ENCODE results near the gene NUDT4B. TPM values are rescaled to one million over a fixed set of nuclear protein-coding genes. Genes with fewer than 3 reads are reported as not detected.
"Not testable (repeated sequence)": the region's sequence is repeated elsewhere in the genome, so short reads cannot be mapped to it uniquely, and the experiment has no call there.

NUDT4B gene
- total RNA-seq = under 1 TPM in 1 of 2 donors, not detected in 1; 0.74 TPM
- long read RNA-seq = 0 reads

DNA sequence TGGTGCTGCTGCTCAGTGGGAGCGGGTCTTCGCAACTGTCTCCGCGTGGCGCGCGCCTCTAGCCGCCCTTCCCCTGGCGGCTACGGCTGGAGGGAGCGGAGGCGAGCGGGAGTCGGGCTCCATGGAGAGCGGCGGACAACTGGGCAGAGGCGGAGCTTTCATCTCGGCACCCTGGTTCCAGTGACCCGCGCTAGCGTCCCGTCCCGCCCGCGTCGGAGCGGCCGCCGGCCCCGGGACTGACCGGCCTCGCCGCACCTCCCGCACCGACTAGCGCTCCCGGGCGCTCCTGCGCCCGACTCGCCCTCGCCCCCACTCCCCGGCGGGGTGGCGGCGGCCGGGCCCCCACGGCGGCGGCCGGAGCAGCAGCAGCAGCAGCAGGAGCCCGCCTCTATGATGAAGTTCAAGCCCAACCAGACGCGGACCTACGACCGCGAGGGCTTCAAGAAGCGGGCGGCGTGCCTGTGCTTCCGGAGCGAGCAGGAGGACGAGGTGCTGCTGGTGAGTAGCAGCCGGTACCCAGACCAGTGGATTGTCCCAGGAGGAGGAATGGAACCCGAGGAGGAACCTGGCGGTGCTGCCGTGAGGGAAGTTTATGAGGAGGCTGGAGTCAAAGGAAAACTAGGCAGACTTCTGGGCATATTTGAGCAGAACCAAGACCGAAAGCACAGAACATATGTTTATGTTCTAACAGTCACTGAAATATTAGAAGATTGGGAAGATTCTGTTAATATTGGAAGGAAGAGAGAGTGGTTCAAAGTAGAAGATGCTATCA lies at the start of gene NUDT4B:
Gene NUDT4B, plus strand, starts transcription at position 212 of the 772 bp plus-strand sequence. Its CDS starts 179 bp downstream, at position 391.
- DNase-seq; intact Hi-C loops (cut with DNase I): not testable (repeated sequence)
- peak; percentile 77 to 85 for ATAC-seq

DNA sequence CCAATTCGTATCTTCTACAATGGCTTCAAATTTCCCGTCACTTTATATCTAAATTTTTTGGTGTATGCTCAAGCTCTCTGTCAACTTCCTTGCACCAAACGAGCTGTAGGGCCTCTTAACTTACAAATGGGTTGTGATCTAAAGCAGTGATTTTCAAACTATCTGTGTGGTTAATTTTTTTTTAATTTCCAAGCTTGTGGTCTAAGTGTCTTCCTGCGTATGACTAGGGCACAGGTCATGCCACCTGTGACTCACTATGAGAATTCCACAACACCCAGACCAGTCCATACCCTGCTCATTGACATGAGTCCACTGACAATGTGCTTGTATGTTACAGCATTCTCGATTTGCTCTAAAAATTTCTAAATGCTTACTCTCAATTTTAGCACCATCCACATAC lies 49.2 kb upstream of the NUDT4B start:
- intact Hi-C loops (cut with DNase I); DNase-seq; ATAC-seq: not testable (repeated sequence)

DNA sequence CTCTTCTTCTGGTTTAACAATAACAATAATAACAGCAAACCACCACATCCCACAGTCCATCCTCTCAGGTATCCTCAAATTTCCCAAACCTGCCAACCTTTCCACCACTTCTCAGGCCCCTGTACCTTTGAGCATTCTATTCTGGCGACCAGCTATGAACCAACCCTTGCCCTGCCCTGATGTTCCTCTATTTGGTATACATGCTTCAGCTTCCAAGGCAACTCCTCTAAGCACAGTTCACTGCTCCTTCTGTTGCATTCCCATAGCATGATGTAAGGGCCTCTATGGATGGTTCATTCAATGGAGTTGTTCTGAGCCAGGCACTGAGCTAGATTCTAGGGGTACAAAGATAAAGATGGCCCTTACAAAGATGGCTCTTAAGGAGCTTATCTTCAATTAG lies 46.3 kb upstream of the NUDT4B start:
- intact Hi-C loops (cut with DNase I); DNase-seq: not testable (repeated sequence)
- peak in 1 of 2 donors; percentile 22 for ATAC-seq

DNA sequence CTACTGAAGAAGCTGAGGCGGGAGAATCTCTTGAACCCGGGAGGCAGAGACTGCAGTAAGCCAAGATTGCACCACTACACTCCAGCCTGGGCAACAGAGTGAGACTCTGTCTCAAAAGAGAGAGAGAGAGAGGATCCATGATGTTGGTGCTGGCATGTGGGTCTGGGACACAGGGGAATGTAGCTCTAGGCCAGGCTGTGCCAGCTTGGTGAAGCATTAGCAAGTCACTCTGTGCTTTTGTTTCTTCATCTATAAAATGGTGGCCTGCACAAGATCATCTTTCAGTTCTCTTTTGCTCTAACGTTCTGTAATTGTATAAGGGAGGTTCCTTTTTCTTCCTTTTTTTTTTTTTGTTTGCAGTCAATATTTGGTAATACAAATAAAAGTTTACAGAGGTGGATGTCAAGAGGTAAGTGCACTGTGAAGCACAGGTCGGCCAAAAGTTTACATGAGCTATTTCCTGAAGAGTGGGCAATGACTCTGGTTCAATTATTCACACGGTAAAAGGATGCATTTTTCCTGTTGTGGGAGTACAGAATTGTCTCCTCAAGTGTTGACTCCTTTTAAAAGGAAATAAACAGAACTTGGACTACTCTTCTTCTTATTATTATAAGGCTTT lies 44.5 kb upstream of the NUDT4B start:
- DNase-seq; intact Hi-C loops (cut with DNase I); ATAC-seq: not testable (repeated sequence)

DNA sequence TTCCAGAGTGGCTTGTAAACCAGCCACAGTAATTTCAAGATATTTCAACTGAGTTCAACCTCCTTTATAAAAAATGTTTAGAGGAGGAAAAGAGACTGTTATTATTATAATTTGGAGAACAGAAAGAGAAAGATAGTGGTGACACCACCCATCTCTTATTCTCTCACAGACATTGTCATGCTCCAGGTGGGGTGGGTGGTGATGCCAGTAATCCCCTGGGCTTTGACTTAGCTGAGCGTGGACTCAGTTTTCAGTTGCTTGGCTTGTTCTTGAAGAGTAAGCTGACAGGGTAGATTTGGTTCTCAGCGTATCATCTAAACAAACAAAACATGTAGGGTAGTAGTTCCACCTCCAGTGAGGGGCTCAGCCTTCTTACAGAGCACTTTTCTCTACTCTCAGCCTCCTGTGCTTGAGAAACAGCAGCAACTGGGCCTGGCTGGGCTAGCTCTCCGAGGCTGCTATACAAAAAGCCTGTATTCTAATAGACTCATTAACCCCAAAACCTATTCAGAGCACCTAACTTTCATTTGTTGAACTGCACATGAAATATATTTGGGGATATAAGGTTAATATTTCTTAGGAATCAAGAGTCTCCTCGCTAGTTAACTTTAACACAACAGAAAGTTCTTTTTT lies 43.1 kb upstream of the NUDT4B start:
- intact Hi-C loops (cut with DNase I); DNase-seq; ATAC-seq: not testable (repeated sequence)

DNA sequence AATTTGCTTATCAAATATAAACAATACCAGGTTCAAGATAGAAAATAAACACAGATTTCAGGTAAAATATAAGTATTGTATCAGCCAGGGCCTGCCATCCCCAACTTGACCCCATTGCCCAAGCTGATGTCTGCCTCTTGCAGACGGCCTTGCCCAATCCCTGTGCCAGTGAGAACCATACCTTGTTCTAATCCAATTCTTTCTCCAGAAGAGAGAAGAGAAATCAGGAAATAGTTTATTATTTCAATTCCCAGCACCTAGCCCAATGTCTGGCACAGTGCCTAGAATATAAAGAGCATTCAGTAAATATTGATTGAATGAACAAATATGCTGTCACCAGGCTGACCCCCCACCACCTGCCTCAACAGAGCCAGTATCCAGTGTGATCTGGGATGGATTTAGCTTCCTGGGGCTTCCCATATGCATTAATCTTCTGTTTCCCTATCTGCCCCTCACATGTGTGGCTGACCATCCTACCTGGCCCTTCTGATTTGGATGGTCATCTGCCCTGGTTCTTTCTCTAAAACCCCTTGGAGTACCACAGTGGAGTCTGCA lies 39.7 kb upstream of the NUDT4B start:
- DNase-seq; intact Hi-C loops (cut with DNase I); ATAC-seq: not testable (repeated sequence)

DNA sequence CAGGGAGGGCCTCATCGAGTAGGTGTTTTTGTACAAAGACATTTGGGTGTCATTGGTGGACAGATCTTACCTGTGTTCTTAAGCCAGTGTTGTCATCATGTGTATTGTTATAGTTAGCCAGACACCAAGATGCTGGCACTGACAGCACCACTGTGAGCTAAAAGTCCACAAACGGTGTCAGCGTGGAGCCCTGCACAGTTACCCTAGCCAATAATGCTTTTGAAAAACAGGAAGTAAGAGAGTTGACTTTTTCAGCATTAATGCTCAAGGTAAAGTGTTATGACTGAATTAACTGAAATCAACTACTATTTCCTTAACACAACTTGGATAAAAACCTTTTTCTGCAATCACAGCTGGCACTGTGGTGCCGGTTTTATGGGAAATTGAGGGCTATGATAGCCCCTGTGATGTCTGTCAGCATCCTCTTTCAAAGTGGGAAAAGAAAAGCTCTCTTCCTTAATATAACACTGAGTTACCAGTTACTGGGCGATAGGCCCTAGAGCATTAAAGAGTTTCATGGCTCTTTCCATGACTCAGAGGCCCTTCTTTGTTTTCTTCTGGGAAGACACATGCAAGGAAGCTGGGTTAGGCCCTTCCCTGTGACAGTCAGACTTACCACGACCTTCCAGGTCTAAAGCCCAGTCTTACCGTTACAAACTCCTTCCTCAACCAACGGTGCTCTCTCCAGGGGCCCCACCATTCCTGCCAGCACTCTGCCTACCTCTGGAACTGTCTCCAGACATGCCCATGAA lies 37.6 kb upstream of the NUDT4B start:
- intact Hi-C loops (cut with DNase I); DNase-seq: not testable (repeated sequence)
- ATAC-seq = peak in 1 of 2 donors; percentile 14

DNA sequence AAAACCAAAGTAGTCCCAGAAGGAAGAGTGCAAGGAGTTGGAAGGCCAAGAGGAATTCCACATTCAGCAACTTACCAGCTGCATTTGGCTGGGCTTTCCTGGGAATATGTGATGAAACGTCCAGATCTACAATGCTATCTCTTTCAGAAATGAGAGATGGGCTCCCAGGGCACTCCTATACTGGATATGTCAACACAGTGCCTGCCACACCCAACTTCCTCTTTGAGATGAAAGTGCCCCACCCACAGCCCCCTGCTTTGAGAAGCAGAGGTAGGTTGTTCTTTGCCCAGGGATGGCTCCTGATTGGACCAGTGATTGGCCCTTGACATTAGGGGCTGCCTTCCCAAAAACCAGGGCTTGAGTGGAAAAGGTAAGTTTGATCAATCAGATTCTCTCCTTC lies 36.2 kb upstream of the NUDT4B start:
- intact Hi-C loops (cut with DNase I); DNase-seq: not testable (repeated sequence)
- ATAC-seq = peak in 1 of 2 donors; percentile 35

DNA sequence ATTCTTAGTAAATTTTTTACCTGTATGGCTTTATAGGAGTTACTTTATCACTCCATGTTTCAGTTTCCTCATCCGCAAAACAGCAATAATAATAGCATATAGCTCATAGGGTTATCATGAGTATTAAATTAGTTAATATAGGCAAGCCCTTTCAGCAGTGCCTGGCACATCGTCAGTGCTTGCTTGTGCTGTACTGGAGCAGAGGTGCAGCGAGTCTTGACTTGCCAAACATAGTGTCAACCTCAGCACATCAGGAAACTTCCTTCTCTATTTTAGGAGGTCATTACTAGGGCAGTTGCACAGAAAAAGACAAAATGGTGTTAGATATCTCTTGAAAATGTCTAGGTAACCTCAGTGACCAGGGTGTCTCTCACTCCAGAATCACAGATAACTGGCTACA lies 33.1 kb upstream of the NUDT4B start:
- intact Hi-C loops (cut with DNase I); DNase-seq: not testable (repeated sequence)
- ATAC-seq = peak in 1 of 2 donors; percentile 29

DNA sequence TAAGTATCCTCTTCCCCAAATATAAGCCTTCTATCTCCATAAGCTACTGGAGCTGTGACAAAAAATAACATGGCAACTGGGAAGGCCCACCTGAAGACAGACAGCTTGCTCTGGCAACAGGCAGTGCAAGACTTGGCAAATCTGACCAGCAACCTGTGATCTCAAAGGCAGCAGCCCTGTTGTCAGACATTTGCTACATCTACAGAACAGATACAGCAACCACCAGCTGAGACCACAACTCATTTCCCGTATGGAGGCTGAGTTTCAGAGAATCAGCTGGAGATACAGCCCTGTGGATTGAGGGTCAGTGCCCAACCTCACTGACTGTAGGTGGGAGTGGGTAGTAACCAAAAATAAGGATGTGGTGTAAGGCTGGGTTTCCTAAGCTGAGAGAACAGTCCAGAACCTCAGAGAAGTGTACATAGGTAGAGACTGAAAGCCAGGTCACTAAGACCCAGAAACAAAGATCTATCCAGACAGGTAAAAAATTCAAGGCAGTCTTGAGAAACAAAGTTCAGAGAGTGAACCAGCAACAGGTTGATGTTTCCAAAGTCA lies 31.5 kb upstream of the NUDT4B start:
- ATAC-seq; intact Hi-C loops (cut with DNase I); DNase-seq: not testable (repeated sequence)

DNA sequence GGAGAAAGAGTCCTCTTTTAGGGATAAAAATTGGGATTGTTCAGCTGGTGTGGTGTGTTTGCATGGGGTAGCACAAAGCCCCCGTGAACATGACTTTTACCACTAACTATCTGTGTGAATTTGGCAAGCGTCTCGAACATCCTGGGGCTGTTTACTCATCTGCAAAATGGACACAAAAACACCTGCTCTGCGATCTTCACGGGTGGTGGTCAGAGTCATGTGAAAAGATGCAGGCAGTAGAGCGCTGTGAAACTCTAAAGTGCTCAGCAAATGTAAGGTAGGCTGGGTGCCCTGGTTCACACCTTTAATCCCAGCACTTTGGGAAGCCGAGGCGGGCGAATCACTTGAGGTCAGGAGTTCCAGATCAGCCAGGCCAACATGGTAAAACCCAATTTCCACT lies 27.7 kb upstream of the NUDT4B start:
- ATAC-seq; DNase-seq; intact Hi-C loops (cut with DNase I): not testable (repeated sequence)

DNA sequence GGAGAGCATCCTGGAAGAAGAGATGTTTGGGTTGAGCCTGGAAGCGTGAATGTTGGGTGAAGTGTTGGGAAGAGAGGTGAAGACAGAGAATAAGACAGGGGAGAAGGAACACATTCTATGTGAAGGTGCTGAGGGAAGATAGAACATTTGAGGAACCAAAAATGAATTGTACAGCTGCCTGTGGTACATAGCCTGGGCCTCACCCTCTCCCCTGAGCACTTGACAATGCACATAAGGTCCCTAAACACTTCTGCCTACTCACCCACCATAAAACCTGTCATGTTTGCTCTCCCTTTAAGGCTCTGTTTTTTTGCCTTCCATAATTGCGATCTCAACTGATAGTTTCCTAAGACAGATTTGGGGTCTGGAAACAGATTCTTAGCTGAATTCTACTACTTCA lies 25.8 kb upstream of the NUDT4B start:
- intact Hi-C loops (cut with DNase I); ATAC-seq: not testable (repeated sequence)

DNA sequence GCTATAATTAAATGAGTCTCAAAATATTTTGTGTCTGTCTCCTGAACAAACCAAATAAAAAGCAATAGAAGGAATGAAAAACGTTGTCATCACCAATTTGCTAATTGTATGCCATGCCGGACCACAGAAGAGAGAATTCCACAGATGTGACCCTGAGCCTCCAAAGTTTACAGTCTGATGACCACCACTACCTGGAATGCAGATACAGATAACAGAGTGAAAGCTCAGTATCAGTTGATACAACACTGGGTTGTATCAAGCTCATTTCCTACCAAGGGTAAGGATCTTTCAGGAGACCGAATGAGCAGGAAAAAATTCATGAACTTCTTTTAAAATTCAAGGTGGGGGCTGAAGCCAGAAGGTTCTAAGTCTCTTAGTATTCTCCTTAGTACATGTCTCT lies 25.1 kb upstream of the NUDT4B start:
- intact Hi-C loops (cut with DNase I) = not testable (repeated sequence)

More for the DNA sequence above, 25.8 kb upstream of the NUDT4B start:
- not testable (repeated sequence) for DNase-seq

DNA sequence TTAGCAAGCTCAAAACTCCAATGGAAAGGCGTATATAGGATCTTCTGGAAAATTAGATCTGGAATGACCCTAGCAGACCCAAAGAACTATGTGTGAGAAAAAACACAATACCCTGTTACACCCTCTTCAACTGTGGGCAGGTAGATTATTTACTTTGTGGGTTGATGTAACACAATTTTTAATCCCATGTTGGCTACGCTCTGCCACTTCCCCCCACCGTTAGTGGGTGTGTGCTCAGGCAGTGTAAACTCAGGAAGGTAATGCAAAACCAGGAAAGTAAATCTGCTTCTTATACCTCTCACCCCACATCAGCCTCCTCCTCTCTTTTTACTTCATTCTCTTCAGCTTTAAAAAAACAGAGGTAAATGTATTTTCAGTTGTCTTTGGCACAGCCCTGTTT lies 23.7 kb upstream of the NUDT4B start:
- ATAC-seq; DNase-seq; intact Hi-C loops (cut with DNase I): not testable (repeated sequence)

More for the DNA sequence above, 25.1 kb upstream of the NUDT4B start:
- peak in 1 of 2 donors; percentile 75 for ATAC-seq
- not testable (repeated sequence) for DNase-seq

DNA sequence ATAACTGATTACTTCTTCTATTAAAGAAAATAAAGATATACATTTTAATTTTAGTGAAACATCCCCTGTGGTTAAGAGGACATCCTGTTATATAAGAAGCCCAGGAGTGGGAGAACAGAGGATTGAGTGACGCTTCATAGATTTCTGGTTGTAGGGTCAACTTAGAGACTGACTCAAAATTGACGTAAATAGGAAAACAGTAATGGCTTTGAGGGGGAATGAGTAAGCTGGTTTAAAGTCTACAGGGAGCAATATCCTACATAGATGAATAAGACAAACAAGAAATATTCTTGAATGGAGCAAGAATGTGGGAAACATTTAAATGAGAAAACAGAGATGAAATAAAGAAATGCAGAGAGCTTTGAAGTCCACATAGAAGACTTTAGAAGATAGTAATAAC lies 20.7 kb upstream of the NUDT4B start:
- intact Hi-C loops (cut with DNase I); ATAC-seq; DNase-seq: not testable (repeated sequence)

DNA sequence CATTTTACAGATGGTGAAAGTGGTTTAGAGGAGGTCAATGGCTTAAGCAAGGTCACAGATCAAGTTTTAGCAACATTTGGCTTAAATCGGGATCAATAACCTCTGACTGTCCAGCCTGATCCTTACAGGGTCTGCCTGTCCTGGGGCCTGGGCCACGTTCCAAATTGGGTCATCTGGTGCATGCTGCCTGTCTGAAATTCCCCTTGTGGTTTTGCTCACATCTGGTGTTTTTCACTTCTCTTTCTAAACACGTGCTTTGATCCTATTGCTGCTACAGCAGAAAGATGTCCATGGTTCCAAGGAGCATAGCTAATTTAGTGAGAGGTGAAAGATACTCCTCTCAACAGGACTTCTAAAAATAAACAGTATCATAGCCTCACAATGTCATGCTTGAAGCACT lies 19.4 kb upstream of the NUDT4B start:
- peak; percentile 69 to 76 for ATAC-seq
- DNase-seq; intact Hi-C loops (cut with DNase I): not testable (repeated sequence)

DNA sequence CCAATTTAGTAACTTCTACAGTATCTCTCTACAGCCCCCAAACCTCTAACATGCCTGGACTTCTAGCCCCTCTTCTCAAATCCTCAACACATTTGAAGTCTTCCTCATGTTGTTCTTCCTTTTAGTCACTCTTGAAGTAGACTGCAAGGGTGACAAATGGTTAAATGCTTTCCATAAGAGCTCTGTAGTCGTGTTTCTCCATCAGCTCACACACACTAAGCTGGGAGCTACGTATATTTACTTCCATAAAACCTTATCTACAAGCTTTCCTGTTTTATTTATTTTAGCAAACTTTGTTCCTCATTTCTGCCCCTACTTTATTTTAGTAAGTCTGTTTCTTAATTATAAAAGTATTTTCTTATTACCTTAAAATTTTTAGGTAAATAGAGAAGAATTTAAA lies 19.0 kb upstream of the NUDT4B start:
- intact Hi-C loops (cut with DNase I); DNase-seq: not testable (repeated sequence)
- peak in 1 of 2 donors; percentile 6 for ATAC-seq

DNA sequence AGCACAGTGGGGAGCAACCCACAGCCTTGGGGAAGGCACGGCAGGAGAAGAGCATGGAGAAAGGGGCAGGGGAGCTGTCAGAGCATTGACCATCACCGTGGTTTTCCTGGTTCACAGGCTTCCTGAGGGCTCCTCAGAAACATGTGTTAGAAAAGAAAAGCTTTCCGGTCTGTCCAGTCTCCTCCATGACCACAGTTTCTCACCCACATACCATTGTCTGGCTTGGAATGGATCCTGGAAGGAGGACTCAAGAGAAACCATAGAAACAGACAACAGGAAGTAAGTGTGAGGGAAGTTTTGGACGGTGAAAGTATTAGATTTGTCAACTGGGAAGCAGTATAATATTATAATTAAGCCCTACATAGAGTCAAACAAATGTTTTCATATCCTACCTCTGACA lies 16.3 kb upstream of the NUDT4B start:
- peak in 1 of 2 donors; percentile 48 for ATAC-seq
- intact Hi-C loops (cut with DNase I); DNase-seq: not testable (repeated sequence)

All from left cardiac atrium (tissue), 4 donors.